NOMO-1 treated with dmso at 0.1 percent for 144 hours (cell line): ENCODE data around the gene TAMM41.
"Not testable (repeated sequence)": the region's sequence is repeated elsewhere in the genome, so short reads cannot be mapped to it uniquely, and the experiment has no call there.

Source experiments
- DNase-seq: peaks from one replicate; lab custom pipeline; 2025; ENCODE audit not compliant: unreplicated experiment; lab: John Stamatoyannopoulos, UW

TAMM41 gene

DNA sequence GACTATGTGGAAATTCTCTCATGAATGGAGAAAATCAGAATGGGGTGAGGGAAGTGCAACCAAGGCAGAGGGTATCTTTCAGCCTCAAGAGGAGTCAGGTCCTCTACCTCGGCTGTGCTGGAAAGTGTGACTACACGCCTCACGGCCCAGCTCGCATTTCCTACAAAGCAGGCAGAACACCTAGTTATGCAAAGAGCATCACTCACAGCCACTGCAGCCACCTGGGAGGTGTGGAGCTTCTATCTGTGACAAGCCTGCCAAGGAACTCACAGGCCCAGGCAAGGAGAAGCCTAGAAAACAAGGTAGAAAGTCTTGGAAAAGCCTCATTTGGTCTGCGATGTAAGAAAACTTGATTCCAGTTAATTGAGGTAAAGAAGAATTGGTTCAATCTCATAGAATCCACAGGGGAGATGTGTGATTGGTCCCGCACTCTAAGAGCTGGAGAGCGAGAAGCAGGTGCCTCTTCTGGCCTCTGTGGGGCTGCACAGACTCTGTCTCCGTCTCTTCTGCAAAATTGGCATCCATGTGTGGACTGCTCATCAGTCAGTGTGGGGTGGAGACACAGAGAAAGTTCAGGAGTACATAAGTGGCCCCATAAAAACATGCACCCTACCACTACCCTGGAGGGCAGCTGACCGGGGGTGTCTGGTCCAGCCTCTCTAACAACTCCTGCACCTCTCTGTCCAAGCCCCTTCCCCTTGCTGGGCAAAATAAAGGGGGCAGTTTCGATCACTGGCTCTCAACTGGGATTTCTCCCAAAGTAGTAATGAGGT, 76.8 kb downstream of the TAMM41 start:
- no peak for DNase-seq

DNA sequence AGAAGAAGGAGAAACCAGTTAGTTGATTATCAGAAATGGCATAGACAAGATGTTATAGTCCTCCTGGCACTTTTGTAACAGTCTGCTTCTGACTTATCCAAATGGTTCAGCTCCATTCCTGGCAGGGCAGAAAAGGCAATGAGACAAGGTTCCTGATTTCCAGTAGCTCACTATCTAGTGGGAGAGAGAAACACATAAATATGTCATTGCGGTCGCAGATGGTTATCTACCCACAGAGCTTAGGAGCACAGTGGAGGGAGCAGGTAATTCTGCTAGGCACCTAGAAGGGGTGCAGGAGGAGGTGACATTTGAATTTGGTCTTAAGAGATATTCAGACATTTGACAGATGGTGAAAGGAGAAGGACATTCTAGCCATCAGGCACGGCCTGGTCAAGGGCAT, 78.1 kb downstream of the TAMM41 start:
- DNase-seq = no peak

DNA sequence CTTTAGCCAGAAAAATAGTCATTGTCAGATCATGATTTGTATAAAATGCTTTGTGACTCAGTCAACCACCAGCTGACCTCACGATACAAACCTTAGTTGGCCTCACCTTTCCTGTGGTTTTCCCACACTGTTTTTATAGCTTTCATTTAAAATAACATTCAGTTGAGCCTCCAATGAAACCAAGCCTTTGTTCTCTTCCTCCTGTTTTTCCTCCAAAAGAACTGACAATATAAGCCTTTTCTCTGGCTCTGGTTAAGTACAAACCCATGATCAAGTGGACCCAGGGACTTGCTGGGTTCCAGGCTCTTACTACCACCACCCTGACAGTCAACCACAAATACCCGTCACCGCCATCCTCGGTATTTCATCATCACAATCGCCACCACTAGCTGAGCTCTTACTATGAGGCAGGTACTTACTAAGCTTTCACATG, 81.7 kb downstream of the TAMM41 start:
- peak; percentile 22 for DNase-seq

DNA sequence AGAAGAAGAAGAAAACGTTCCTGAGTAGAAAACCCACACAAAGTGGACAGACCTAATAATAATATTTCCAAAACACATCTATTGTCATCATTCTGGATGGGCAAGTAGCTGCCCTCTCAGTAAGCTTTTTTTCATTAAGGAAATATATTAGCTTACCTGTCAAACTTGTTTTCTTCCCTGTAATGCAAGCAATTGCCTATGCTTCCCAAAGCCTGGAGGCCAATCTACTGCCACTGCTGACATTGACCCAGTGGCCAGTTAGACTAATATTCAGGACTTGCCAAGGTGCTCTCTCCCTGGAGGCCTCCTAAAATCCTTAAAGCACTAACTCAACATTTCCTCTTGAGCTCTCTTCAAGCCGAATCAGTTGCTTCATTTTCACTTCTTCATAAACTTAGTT, 86.7 kb downstream of the TAMM41 start:
- no peak for DNase-seq

DNA sequence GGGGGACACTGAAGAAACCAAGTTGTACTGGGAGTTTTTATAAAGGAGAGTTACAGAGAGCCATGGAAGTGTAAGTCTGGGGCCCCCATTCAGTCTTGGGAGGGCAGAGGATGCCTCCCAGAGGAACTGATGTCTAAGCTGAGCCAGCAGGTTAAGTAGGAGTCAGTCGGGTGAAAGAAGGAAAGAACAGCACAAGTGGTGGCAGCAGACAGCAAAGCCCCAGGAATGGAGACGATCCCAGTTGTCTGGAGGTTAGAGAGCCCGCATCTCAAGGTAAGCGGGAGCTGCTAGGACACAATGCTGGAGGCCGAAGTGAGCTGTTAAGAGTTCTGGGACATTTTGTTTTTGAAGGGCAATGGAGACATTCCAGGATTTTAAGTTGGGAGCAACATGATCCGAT, 88.8 kb downstream of the TAMM41 start:
- DNase-seq = no peak

DNA sequence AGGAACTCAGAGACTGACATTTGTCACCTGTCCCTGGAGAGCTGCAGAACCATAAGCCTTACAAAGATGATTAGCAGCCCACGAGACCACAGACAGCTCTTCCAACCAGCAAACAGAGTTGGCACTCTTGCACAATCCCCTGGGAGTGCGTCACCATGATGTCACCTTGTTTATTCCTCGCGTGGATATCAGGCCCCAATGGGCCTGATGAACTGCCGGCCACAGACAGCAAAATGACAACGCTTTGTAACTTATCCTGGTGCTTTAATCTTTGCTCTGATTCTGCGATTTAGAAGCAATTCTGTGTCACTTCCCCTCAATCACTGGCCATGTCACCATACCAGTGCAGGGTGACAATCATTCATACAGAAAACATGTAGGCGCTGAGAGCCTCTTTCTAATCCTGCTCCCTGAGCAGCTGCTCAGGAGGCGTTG, 89.2 kb downstream of the TAMM41 start:
- no peak for DNase-seq

DNA sequence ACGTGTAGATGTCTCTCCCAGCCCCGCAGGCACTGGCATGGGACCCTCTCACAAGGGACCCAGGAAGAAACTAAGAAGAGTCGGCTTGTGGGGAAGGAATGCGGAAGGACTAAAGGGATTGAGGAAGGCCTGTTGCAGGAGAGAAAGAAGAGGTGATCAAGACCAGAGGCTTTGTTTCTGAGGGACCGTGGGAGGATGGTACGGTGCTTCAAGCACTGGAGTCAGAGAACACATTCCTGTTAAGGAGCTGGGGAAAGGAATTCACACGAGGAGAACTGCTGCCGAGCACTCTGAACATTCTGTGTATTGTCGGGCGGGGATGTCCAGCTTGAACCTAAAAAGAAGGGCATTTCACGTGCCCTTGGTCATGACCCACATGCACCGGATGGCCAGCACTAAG, 91.4 kb downstream of the TAMM41 start:
- DNase-seq = no peak

DNA sequence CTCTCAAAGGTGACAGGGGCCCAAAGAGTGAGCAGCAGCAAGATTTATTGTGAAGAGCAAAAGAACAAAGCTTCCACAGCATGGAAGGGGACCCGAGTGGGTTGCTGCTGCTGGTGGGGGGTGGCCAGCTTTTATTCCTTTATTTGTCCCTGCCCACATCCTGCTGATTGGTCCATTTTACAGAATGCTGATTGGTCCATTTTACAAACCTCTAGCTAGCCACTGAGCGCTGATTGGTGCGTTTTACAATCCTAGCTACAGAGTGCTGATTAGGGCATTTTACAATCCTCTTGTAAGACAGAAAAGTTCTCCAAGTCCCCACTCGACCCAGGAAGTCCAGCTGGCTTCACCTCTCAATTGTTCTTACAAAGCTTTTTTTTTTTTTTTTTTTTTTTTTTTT, 94.4 kb downstream of the TAMM41 start:
- DNase-seq = not testable (repeated sequence)

DNA sequence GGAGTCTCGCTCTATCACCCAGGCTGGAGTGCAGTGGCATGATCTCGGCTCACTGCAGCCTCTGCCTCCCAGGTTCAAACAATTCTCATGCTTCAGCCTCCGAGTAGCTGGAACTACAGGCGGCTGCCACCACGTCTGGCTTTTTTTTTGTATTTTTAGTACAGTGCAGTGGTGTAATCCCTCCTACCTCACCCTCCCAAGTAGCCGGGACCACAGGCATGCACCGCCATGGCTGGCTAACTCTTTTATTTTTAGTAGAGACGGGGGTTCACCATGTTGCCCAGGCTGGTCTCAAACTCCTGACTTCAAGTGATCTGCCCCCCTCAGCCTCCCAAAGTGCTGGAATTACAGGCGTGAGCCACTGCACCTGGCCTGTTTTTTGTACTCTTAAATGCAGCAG, 98.4 kb downstream of the TAMM41 start:
- not testable (repeated sequence) for DNase-seq
